ENCODE results near the gene CXXC1.
"Not testable (repeated sequence)": the region's sequence is repeated elsewhere in the genome, so short reads cannot be mapped to it uniquely, and the experiment has no call there.

CXXC1 gene

DNA sequence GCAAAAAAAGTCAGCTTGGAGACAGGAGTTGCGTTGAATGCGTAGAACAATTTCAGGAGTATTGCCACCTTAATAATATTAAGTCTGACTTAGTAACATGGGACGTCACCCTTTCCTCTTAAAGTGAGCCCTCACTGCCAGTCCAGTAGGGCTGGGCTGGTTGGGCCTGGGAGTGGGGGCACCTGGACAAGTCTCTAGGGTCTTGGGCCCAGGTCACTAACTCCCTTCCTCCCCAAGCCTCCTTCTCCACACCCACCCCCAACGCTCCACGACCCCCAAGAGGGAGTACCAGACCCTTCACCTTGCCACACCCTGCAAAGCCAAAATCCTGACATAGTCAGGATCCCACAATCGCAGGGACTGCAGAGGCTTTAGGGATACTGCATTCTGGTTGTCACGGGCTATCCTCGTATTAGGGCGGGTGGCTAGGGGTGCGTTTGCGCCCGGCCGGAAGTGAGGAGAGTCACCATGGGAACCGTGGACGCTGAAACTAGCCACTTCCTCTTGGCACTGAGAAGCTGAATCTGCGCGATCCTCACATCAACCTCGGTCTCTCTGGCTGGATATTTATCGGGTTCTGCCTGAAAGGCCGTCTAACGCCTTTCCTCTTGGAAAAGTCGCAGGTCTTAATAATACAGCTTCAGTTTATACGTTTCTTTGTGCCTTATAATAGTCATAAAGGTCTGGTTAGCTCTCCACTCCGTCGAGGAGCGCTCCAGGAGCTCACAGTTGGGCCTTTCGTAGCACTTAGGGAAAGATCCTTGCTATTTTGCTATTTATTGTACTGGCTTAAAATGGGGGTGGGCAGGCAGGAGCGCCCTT is 10.3 kb upstream of the CXXC1 start:
- peak; percentile 60 to 64 for DNase-seq (ENCODE audit: low read depth in 2 of 2)

DNA sequence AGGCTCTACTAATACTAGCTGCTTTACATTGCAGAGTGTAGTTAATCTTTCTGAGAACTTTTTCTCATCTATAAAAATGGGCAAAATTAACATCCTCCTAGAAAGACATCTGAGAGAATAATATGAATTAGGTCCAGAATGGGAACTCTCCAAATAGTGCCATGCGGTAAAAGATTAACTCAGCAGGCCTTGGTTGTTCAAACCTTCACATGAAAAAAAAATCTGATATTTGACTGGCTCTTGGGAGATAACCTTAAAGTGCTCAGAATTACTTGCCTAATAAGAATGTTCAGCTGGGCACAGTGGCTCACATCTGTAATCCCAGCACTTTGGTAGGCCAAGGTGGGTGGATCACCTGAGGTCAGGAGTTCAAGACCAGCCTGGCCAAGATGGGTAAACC is 5.5 kb upstream of the CXXC1 start:
- no peak for DNase-seq (ENCODE audit: low read depth in 2 of 2)

DNA sequence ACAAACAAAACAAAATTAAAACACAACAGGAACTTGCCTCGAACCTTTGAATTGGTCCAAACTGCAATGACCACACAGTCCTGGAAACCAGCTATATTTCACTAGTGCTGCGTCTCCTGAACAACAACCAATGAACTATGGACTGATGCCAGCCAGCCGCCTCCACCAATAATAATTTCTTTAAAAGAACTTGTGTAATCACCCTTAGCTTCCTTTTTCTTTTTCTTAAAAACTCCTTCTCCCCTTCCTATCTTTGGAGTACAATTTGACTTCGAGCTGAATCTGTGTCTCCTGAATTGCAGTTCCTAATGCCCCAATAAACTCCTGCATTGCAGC is 1.6 kb upstream of the CXXC1 start:
- no peak for DNase-seq (ENCODE audit: low read depth in 2 of 2)

DNA sequence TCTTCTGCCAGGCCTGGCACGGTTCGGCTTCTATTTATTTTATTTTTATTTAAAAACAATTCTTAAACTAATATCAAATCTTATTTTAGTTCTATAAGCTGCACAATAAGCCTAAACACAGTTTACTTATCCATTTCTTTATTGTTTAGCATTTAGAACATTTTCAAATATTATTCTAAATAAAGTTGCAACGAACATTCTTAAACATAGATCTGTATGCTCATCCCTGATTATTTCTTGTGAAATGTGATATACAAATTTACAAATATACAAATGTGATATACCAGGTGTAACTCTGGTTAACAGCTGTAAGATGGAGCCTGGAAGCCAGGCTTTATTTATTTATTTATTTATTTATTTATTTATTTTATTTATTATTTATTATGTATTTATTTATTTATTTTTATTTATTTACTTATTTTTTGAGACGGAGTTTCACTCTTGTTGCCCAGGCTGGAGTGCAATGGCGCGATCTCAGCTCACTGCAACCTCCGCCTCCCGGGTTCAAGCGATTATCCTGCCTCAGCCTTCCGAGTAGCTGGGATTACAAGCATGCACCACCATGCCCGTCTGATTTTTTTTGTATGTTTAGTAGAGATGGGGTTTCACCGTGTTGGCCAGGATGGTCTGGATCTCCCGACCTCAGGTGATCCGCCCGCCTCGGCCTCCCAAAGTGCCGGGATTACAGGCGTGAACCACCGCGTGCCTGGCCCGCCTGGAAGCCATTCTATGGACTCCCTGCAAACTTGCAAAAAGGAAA is 1.0 kb upstream of the CXXC1 start:
- not testable (repeated sequence) for DNase-seq (ENCODE audit: low read depth in 2 of 2)

DNA sequence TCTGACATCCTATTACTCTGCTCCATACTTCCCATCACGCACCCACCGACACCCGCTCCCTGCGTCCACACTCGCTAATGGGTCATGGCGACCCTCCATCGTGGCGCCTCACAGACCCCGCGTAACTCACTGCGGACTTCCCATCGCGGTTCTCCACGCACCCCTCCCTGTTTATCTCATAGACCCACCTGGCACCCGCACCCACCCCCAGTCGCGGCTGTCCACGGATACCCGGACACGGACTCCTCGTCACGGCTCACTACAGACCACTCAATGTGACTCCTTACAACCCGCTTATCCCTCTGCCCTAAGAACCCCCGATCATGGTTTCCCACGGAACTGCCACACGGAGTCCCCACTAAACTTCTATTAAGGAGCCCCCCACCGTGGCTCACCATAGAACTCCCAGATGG is 458 bp downstream of the CXXC1 start:
- DNase-seq (ENCODE audit: low read depth in 2 of 2), result no peak

DNA sequence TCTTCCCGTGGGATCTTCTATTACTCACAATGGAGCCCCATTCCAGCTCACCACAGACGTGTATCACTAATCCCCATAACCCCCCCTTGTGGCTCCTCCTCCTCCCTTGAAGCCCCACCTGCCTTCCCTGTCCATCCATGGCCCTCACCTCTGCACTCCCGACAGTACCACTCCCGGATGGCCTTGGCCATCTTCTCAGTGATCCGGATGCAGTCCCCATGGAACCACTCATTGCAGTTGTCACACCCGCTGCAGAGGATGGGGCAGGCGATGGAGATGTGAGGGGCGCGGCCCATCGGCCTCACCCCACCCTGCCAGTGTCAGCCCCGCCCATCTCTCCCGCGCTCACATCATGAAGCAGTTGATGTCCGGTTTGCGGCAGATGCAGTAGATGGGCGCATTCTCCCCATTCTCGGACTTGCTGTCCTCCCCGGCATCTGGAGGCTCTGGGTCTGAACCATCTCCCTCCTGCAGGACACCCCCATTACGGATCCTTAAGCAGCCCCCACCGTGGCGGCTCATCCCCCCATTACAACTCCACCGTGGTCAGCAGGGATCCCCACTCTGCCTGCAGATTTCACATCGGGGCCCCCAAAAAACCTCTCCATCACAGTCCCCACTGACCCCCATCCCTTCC is 983 bp downstream of the CXXC1 start:
- no peak for DNase-seq (ENCODE audit: low read depth in 2 of 2)

DNA sequence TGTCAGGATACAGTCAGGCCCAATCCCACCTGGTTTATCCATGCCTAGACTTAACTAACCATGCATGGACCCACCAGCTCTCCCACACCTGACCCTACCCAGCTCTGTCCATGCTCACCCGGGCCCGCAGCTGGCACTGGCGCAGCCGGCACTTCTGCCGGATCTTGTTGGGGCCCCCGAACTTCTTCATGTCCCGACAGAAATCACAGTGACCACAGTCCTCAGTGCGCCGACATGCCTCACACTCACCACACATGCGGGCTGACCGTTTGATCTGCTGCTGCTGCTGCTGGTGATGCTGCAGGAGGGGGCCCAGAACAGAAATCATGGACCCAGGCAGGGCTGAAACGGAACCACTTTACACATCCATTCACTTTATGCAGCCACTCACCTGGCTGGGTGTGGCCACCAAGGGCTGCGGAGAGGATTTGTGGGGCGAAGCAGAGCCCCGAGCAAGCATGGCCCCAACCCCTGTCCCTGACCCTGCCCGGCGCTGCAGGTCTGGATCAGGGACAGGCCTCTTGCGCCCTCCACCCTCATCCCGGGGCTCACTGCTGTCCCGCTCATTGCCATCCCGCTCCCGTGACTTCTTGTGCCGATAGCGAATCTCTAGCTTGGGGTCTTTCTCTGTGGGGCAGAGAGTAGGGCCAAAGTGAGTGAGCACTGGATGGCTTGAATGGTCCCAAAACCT is 1.7 kb downstream of the CXXC1 start:
- no peak for DNase-seq (ENCODE audit: low read depth in 2 of 2)

DNA sequence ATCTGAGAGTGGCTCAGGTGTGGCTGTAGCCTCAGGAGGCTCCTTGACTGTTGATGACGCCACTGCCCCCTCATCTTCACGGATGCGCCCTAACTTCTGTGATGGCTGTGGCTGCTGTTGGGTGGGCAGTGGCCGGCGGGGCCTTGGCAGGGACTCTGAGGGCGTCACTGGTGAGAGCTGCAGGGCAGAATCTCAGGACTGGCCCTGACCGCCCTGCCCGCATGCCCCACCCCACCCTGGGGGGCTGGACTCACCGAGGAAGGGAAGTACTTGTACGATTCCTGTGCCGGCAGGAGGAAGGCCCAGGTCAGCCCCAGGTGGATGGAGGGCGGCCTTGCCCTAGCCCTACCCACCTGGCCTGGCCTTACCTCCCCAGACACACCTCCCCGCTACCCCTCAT is 2.4 kb downstream of the CXXC1 start:
- DNase-seq (ENCODE audit: low read depth in 2 of 2), result no peak

DNA sequence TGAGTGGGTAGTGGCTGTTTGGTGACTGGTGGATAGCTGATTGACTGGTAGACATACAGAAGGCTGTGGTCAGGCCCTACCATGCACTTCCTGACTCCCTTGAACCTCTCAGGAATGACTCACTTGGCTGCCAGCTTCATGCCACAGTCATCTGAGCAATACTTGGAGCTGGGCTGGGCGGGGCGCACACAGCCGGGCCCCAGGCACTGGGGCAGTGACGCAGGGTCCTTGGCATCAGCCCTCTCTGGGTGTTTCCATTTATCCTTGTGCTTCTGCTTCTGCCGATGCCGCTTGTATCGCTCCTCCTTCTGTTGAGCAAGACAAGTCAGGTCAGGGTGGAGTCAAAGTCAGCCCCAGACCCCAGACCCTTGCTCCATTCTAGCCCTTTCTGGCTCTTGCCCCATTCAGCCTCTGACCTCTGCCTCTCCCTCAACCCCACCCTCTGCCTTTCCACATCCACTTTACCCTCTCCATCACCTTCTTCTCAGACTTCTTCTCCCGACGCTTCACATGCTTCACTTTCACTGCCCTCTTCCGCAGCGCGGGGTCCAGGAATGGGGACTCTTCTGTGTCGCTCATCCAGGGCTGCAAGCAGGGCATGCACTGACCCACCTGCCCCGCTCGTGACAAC is 3.1 kb downstream of the CXXC1 start:
- DNase-seq (ENCODE audit: low read depth in 2 of 2), result no peak

DNA sequence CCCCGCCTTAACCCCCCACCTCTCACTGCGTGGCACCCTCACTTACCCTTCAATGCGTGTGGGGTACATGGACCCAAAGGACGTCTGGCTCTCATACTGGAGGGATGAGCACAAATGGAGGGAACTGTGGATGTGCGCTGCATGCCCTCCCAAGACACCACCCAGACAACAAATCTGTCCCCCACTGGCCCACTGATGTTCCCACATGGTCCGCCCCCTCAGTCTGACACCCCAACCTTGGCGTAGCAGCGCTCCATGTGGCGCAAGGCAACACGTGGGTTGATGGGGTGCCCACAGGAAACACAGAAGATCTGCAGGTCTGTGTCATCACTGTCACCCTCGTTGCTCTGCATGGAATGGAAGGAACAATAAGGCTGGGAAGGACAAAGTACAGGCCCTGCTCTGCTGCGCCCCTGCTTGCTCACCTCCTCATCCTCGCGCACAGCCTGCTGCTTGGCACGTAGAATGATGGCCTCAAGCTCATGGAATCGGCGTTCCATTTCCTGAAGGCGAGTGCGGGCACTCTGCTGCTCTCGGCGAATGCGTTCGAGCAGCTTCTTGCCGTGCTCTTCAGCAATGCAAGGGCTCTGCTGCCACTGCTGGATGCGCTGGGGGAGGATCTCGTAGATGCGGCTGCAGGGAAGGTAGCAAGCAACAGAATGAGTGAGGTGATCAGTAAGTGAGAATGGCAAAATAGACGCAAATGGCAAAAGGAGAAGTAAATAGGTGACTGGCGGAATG is 3.9 kb downstream of the CXXC1 start:
- no peak for DNase-seq (ENCODE audit: low read depth in 2 of 2)

DNA sequence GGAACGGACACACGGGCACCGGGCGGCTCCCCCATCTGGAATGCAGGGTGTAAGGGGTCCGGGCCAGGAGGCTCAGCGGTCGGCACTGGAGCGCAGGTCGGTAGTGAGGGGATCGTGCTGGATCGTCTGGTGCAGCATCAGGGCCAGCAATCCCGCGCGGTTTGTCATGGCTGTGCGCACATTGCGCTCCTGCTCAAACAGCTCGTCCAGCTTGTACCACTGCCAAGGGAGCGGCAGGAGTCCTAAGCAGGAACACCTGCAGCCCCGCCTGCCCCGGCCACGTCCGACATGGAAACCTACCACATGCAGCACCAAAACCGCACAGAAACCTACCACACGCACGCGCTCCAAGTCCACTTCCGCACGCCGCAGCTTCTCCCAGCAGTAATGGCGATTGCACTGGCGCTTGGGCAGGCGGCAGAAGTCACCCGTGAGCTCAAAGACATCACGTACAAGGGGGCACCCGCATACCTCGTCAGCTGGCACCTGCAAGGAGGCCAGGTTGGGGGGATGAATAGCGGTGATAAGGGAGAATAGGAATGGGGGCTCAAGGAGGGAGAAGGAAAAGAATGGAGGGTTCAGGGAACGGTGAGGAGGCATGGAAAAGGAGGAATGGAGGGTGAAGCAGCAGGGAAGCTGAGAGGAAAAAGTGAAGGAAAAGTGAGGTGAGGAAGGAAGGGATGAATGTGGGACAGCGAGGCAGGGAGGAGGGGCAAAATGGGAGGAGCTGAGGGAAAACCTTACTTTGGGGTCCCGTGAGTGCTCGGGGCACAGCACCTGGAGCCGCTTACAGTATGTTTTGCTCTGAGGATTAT is 4.8 kb downstream of the CXXC1 start:
- no peak for DNase-seq (ENCODE audit: low read depth in 2 of 2)

DNA sequence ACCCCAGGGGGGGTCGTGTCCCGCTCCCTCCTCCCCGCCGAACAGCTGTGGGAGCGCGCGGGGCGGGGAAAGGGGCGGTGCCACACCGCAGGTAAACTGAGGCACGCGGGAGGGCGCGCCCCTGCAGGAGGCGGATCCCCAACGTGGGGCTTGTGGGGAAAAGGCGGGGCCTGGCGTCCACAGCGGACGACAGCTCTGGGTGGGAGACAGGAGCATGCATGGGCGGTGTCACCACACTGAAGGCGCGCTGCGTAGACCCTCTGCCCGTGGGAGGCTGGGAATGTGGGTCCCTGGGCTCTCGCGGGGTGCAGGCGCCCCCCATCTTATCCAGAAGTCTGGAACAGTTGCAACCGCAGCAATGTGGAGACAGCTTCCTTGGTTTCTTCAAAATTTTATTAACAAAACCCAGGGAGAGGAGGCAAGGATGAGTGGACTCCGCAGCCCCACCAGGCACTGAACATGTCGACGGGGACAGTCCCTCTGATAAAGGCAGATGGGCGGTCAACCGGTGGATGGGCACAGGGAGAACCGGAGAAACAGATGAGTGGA is 5.4 kb downstream of the CXXC1 start:
- no peak for DNase-seq (ENCODE audit: low read depth in 2 of 2)

DNA sequence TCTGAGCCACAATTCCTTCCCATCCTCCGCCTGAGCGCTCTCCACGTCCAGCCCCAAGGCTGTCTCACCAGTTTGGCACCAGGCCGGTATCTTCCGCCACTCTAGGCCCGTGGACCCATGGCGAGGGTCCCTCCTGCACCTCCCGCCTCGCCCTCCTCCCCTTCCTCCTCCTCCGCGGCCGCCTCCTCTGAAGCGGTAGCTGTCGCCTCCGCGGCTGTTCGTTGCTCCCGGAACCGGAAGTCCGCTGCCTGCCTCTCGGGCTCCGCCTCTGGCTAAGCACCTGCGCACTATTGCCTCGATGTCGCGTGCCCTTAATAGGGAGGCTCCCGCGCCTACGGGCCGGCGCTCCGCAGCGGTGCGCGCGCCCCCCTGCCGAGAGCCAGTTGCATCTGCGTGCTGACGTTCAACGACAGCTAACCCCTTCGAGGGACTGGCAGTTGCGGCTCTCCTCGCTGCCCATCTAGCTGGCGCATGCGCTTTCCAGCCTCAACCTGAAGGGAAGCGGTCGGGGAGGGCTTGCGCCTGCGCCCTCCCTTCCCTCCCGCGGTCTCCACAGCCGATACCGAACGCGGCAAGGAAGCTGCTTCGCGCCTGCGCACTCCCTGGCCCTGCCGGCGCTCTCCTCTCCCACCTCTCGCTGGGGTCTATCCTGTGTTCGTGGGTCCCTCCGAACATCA is 6.1 kb downstream of the CXXC1 start, which contains the start of gene MBD1:
MBD1 (minus strand) TSS at position 229 of the 677 bp plus-strand sequence. CDS start 1,531 bp downstream, outside the sequence.
- peak; percentile 87 to 95 for DNase-seq (ENCODE audit: low read depth in 2 of 2)

DNA sequence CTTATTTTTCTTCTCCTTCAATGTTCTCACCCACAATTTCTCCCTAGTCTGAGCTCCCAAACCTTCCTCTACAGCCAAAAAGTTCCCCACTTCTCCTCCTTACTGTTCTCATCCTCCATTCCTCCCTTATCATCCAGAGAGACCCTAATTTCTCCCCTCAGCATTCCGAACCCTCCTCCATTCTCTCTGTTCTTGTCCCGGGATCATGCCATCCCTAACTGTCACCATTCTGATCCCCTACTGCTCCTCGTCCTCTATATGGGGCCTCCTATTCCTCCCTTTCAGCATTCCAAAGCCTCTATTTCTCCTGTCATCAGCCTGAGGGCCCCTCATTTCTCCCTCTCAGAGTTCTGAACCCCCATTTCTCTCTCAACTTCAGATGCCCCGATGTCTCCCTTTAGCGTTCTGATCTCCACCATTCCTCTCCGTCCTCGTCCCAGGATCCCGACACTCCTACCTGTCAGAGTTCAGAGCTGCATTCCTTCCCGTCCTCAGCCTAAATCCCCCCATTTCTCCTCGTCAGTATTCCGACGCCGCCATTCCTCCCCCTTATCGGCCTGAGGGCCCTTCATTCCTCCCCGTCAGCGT is 6.7 kb downstream of the CXXC1 start:
- no peak for DNase-seq (ENCODE audit: low read depth in 2 of 2)

DNA sequence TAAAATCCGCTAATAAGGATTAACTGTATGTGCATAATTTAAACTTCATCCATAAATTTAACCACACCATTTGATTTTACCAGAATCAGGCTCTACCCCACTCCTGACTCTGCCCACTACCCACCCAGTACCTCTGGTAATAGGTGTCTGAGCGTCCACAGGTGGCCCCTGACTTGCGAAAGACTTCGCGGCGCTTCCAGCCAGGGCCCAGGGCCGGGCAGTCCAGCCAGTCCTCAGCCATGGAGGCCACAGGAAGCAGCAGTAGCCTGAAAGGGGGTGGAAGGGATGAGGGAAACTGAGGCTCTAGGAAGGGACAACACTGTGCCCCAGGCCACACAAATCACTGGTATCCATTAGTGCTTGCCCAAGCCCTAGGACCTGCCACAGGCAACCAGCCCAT is 7.7 kb downstream of the CXXC1 start:
- no peak for DNase-seq (ENCODE audit: low read depth in 2 of 2)

DNA sequence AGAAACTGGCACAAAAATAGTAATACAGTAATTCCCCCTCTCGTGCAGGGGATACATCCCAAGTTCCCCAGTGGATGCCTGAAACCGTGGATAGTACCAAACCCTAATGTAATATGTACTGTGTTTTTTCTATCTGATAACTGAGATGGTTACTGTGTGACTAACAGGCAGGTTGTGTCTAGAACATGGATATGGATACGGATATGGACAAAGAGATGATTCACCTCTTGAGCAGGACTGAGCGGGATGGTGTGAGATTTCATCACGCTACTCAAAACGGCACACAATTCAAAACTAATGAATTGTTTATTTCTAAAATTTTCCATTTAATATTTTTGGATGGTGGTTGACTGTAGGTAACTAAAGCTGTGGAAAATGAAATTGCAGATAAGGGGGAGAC is 9.6 kb downstream of the CXXC1 start:
- no peak for DNase-seq (ENCODE audit: low read depth in 2 of 2)

DNA sequence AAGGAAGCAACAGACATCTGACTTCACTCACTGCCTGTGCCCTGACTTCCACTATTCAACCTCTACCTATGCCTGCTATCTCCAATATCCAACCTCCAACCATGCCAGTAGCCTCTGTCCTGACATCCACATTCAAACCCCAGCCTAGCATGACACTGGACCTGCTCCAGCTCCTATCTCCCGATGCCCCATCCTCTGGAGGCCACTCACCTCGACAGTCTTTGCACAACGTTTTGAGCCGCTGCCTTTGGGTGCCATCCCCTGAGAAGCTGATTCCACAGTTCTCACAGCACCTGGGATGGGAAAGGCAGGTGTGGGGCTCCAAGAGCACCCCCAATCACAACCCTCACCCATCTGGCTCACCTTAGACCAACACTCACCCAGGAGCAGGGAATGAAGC is 11.0 kb downstream of the CXXC1 start:
- DNase-seq (ENCODE audit: low read depth in 2 of 2), result no peak

DNA sequence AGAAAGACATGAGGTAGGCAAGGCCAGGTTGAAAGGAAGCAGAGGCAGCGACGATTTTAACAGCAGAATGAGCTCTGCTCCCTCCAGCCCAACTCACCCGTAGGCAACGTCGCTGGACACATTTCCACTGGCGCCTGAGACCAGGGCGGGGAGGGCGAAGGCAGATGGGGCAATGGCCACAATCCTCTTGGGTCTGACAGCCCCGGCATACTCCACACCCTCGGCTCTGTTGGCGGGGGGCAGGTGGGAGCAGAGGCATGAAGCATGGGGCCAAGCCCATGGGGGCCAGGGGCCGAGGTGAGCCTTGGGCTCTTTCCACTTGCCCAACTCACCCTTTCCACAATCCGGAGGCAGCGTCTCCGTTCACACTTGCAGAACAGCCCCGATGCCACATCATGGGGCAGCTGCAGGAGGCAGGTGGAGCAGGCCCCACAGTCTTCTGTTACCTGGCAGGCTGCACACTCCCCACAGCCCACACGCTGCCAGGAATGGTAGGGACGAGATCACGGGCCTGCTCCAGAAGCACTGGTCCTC is 11.9 kb downstream of the CXXC1 start:
- DNase-seq (ENCODE audit: low read depth in 2 of 2), result no peak

DNA sequence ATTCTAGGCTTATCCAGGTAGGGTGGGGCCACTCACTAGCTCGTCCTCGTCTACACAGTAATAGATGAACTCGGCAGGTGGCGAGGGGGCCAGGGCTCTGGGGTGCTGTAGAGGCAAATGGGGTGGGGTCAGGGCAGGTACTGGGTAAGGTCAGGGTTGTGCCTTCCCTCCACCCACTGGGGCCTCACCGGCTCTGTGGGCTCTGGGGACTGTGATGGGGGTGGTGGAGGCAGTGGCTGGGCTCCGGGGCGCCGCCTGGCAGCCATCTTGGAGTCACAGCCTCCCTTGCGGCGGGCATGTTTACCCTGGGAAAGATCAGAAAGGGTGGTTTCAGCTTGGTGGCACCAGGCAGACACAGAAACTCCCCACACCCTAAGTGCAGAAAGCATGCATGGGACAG is 12.6 kb downstream of the CXXC1 start:
- DNase-seq (ENCODE audit: low read depth in 2 of 2), result no peak
